HG02798 (cell line): Measurements from ENCODE around the gene CCKAR.

Source experiments
- ATAC-seq: cut with Tn5 transposase; IDR thresholded peaks from one replicate; pipeline ENCODE4 v1.9.1; 2021; ENCODE audit warnings: mild to moderate bottlenecking; ENCODE audit not compliant: unreplicated experiment, poor library complexity

Gene CCKAR

GRCh38 chr4:26491449-26492170 is 1.3 kb upstream of the CCKAR start:
- no peak for ATAC-seq

- ATAC-seq: no peak
Measured at GRCh38 chr4:26490960-26491284, 638 bp upstream of the CCKAR start.

GRCh38 chr4:26489101-26489985 is 941 bp downstream of the CCKAR start:
- ATAC-seq: no peak

- no peak for ATAC-seq
Measured at GRCh38 chr4:26485684-26486083, 4.6 kb downstream of the CCKAR start.

- ATAC-seq: no peak
Measured at GRCh38 chr4:26484516-26484915, 5.8 kb downstream of the CCKAR start.

GRCh38 chr4:26484032-26484515 is 6.2 kb downstream of the CCKAR start:
- ATAC-seq: no peak

- no peak for ATAC-seq
Measured at GRCh38 chr4:26482508-26483462, 7.5 kb downstream of the CCKAR start.

- ATAC-seq: no peak
Measured at GRCh38 chr4:26478330-26478729, 12.0 kb downstream of the CCKAR start.

GRCh38 chr4:26476545-26476944 is 13.7 kb downstream of the CCKAR start:
- no peak for ATAC-seq

- ATAC-seq: no peak
Measured at GRCh38 chr4:26475716-26476115, 14.6 kb downstream of the CCKAR start.

GRCh38 chr4:26474551-26474950 is 15.7 kb downstream of the CCKAR start:
- no peak for ATAC-seq

- ATAC-seq: no peak
Measured at GRCh38 chr4:26473893-26474292, 16.4 kb downstream of the CCKAR start.

GRCh38 chr4:26471890-26472289 is 18.4 kb downstream of the CCKAR start:
- no peak for ATAC-seq

GRCh38 chr4:26468977-26469376 is 21.3 kb downstream of the CCKAR start:
- ATAC-seq: no peak

GRCh38 chr4:26468283-26468949 is 21.9 kb downstream of the CCKAR start:
- no peak for ATAC-seq

GRCh38 chr4:26467724-26468123 is 22.6 kb downstream of the CCKAR start:
- ATAC-seq: no peak

GRCh38 chr4:26466578-26467270 is 23.6 kb downstream of the CCKAR start:
- ATAC-seq: no peak

- ATAC-seq: no peak
Measured at GRCh38 chr4:26464420-26465095, 25.7 kb downstream of the CCKAR start.

GRCh38 chr4:26463386-26463785 is 26.9 kb downstream of the CCKAR start:
- ATAC-seq: no peak
